RWPE2 (cell line): ENCODE data around the gene RASSF8.

ENCODE experiments used
- ATAC-seq: fragments of 200-7000 bp; cut with Tn5 transposase; 3 replicates; pipeline ENCODE4 v1.9.1; 2021; ENCODE audit warnings: low read depth
- DNase-seq: peaks from one replicate; pipeline ENCODE4 v3.0.0-alpha.2; 2020; ENCODE audit warnings: low spot score
- H3K27ac ChIP-seq: fragments of 450-650 bp; 2 replicates; pipeline ENCODE4 v1.5.1; 2017; ENCODE audit warnings: mild to moderate bottlenecking; ENCODE audit not compliant: poor library complexity, severe bottlenecking
- H3K27me3 ChIP-seq: fragments of 250-450 bp; sonication (Bioruptor Pico); 2 replicates; pipeline ENCODE4 v1.5.1; 2021; ENCODE audit warnings: mild to moderate bottlenecking, moderate library complexity; ENCODE audit not compliant: insufficient read depth, poor library complexity, severe bottlenecking
- H3K36me3 ChIP-seq: fragments of 250-450 bp; sonication (Bioruptor Pico); 2 replicates; pipeline ENCODE4 v1.5.1; 2020; ENCODE audit warnings: low read depth, mild to moderate bottlenecking, moderate library complexity
- H3K4me1 ChIP-seq: fragments of 250-450 bp; sonication (Bioruptor Pico); 2 replicates; pipeline ENCODE4 v1.5.1; 2021; ENCODE audit warnings: mild to moderate bottlenecking, moderate library complexity; ENCODE audit not compliant: insufficient read depth, poor library complexity, severe bottlenecking
- H3K4me3 ChIP-seq: fragments of 250-450 bp; sonication (Bioruptor Pico); 2 replicates; pipeline ENCODE4 v1.5.1; 2021; ENCODE audit warnings: mild to moderate bottlenecking, moderate library complexity; ENCODE audit not compliant: severe bottlenecking
- H3K9me3 ChIP-seq: fragments of 250-450 bp; sonication (Bioruptor Pico); 2 replicates; pipeline ENCODE4 v1.5.1; 2021; ENCODE audit warnings: mild to moderate bottlenecking, moderate library complexity; ENCODE audit not compliant: severe bottlenecking
- CTCF ChIP-seq: fragments of 450-650 bp; IDR thresholded peaks from one replicate; pipeline ENCODE4 v1.5.1; 2017; ENCODE audit warnings: mild to moderate bottlenecking, moderate library complexity; ENCODE audit not compliant: poor library complexity, severe bottlenecking

The RASSF8 gene

GRCh38 chr12:26112703-26113147 lies 154.2 kb downstream of the RASSF8 start:
- ATAC-seq: no peak
- peaks cover 5% of the 10 kb centered on the region for H3K4me1 ChIP-seq
- H3K36me3 ChIP-seq: no peaks in the 10 kb centered on the region
- no peaks in the 10 kb centered on the region for H3K27me3 ChIP-seq
- H3K4me3 ChIP-seq: no peak overlapping the region
- DNase-seq: no peak
- no peak overlapping the region for H3K27ac ChIP-seq
- TF ChIP-seq CTCF: no peak
- no peaks in the 10 kb centered on the region for H3K9me3 ChIP-seq

- H3K9me3 ChIP-seq: no peaks in the 10 kb centered on the region
- no peaks in the 10 kb centered on the region for H3K36me3 ChIP-seq
- no peaks in the 10 kb centered on the region for H3K27me3 ChIP-seq
- DNase-seq: no peak
- H3K4me1 ChIP-seq: peaks cover 5% of the 10 kb centered on the region
- no peak for TF ChIP-seq CTCF
- no peak overlapping the region for H3K4me3 ChIP-seq
- ATAC-seq: no peak
- H3K27ac ChIP-seq: no peak overlapping the region
Measured at GRCh38 chr12:26113181-26113654, 154.7 kb downstream of the RASSF8 start.

DNA sequence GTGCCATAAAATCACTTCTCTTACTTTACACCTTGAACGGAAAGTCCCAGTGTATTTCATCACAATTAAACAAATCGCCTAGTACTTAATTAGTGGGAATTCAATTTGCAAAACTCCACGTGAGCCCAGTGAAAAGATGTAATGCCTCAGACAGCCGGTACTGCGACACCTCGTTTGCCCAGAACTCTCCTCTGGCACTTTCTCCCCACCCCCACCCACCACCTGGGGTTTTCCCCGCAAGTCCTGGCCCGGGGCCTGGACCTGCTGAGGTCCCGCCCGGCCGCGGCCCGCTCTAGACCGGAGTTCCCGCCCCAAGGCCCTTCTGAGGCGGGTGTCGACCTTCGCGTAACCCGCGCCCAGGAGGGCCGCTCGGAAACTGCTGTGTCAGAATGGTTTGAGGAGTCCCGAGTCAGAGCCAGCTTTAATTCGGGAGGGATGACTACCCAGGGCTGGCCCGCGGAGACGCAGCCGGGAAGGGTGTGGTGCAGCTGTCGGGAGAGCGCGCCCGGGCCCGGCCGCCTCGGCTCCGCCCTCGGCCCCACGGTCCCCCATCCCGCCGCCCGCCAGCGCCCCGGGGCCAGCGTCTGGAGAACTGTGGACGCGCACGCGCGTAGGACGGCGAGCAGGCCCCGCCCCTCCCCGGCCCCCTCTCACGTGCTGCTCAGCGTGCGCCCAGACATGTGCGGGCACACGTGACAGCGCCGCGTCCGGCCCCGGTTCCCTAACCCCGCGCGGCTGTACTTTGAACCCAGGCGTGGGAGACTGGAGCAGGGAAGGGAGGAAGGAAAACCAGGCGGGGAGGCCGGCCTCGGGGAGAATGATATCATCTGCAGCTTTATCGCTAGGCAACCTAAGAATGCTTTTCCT lies 155.6 kb downstream of the RASSF8 start:
- TF ChIP-seq CTCF: no peak
- H3K27ac ChIP-seq: peak overlapping the region; percentile 40
- no peaks in the 10 kb centered on the region for H3K9me3 ChIP-seq
- peak; percentile 62 for DNase-seq
- no peaks in the 10 kb centered on the region for H3K36me3 ChIP-seq
- H3K4me1 ChIP-seq: peaks cover 5% of the 10 kb centered on the region
- peak; percentile 93 for ATAC-seq
- H3K27me3 ChIP-seq: no peaks in the 10 kb centered on the region
- peak overlapping the region; percentile 34 for H3K4me3 ChIP-seq

DNA sequence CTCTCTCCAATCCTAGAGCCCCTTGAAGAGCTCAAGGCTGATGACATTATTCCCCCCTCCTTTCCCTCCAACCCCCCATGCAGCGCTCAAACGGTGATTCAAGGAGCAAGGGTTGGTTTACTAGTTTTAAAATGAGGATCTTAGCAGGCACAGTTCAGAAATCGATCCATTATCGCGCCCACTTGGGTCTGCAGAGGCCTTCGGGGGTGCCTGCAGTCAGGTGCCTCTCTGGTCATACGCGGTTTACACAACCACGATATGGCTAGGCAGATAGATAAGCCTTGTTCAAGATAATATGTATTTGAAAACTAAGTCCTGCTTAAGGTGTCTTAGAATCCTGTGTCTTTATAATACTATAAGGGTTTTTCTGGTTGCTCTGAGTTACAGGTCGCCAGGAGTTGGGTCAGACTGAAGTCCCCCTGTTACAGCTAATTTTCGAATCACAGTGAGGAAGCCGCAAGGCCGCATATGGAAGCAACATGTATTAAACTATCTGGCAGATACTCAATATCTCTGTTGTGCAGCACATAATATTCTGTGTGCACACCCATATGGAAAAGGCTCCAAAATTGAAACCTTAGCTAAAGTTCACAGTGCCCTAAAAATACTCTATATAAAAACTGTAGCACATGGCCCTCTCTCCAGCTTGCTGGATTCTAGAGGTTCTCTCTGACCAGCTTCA lies 156.4 kb downstream of the RASSF8 start:
- Histone ChIP-seq H3K36me3 (no peaks in the 10 kb centered on the region), H3K27ac (peak overlapping the region; percentile 40), H3K4me3 (peak overlapping the region; percentile 34), H3K27me3 (no peaks in the 10 kb centered on the region), H3K4me1 (peaks cover 5% of the 10 kb centered on the region), H3K9me3 (no peaks in the 10 kb centered on the region)
- ATAC-seq: no peak
- no peak for DNase-seq
- no peak for TF ChIP-seq CTCF
